RWPE2 (cell line): Measurements from ENCODE around the gene SMG7.

ENCODE experiments used
- ATAC-seq: fragments of 200-7000 bp; cut with Tn5 transposase; 3 replicates; pipeline ENCODE4 v1.9.1; 2021; ENCODE audit warnings: low read depth
- DNase-seq: peaks from one replicate; pipeline ENCODE4 v3.0.0-alpha.2; 2020; ENCODE audit warnings: low spot score
- H3K27ac ChIP-seq: fragments of 450-650 bp; 2 replicates; pipeline ENCODE4 v1.5.1; 2017; ENCODE audit warnings: mild to moderate bottlenecking; ENCODE audit not compliant: poor library complexity, severe bottlenecking
- H3K27me3 ChIP-seq: fragments of 250-450 bp; sonication (Bioruptor Pico); 2 replicates; pipeline ENCODE4 v1.5.1; 2021; ENCODE audit warnings: mild to moderate bottlenecking, moderate library complexity; ENCODE audit not compliant: insufficient read depth, poor library complexity, severe bottlenecking
- H3K36me3 ChIP-seq: fragments of 250-450 bp; sonication (Bioruptor Pico); 2 replicates; pipeline ENCODE4 v1.5.1; 2020; ENCODE audit warnings: low read depth, mild to moderate bottlenecking, moderate library complexity
- H3K4me1 ChIP-seq: fragments of 250-450 bp; sonication (Bioruptor Pico); 2 replicates; pipeline ENCODE4 v1.5.1; 2021; ENCODE audit warnings: mild to moderate bottlenecking, moderate library complexity; ENCODE audit not compliant: insufficient read depth, poor library complexity, severe bottlenecking
- H3K4me3 ChIP-seq: fragments of 250-450 bp; sonication (Bioruptor Pico); 2 replicates; pipeline ENCODE4 v1.5.1; 2021; ENCODE audit warnings: mild to moderate bottlenecking, moderate library complexity; ENCODE audit not compliant: severe bottlenecking
- H3K9me3 ChIP-seq: fragments of 250-450 bp; sonication (Bioruptor Pico); 2 replicates; pipeline ENCODE4 v1.5.1; 2021; ENCODE audit warnings: mild to moderate bottlenecking, moderate library complexity; ENCODE audit not compliant: severe bottlenecking
- TF ChIP-seq, protein P1 (sequence below): fragments of 450-650 bp; IDR thresholded peaks from one replicate; pipeline ENCODE4 v1.5.1; 2017; ENCODE audit warnings: mild to moderate bottlenecking, moderate library complexity; ENCODE audit not compliant: poor library complexity, severe bottlenecking

SMG7 gene

DNA sequence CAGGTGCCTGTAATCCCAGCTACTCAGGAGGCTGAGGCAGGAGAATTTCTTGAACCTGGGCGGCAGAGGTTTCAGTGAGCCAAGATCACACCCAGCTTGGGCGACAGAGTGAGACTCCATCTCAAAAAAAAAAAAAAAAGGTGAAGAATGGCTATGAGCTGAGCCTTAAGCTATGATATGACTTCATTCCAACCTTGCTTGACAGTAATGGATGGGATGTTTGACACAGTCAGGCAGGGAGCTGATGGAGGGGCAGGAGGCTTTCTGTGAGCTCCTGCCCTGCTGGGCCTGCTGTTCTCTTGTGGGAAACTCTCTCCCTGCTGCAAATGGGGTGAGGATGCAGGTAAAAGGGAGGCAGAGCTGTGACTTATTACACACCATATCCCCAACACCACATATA lies 90.4 kb downstream of the SMG7 start:
- H3K27ac ChIP-seq, result no peak overlapping the region
- H3K4me3 ChIP-seq, result no peak overlapping the region
- no peak for DNase-seq
- no peaks in the 10 kb centered on the region for H3K36me3 ChIP-seq
- H3K4me1 ChIP-seq, result peaks cover 5% of the 10 kb centered on the region
- no peaks in the 10 kb centered on the region for H3K9me3 ChIP-seq
- TF ChIP-seq, protein P1, sequence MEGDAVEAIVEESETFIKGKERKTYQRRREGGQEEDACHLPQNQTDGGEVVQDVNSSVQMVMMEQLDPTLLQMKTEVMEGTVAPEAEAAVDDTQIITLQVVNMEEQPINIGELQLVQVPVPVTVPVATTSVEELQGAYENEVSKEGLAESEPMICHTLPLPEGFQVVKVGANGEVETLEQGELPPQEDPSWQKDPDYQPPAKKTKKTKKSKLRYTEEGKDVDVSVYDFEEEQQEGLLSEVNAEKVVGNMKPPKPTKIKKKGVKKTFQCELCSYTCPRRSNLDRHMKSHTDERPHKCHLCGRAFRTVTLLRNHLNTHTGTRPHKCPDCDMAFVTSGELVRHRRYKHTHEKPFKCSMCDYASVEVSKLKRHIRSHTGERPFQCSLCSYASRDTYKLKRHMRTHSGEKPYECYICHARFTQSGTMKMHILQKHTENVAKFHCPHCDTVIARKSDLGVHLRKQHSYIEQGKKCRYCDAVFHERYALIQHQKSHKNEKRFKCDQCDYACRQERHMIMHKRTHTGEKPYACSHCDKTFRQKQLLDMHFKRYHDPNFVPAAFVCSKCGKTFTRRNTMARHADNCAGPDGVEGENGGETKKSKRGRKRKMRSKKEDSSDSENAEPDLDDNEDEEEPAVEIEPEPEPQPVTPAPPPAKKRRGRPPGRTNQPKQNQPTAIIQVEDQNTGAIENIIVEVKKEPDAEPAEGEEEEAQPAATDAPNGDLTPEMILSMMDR, result no peak
- no peaks in the 10 kb centered on the region for H3K27me3 ChIP-seq
- no peak for ATAC-seq

DNA sequence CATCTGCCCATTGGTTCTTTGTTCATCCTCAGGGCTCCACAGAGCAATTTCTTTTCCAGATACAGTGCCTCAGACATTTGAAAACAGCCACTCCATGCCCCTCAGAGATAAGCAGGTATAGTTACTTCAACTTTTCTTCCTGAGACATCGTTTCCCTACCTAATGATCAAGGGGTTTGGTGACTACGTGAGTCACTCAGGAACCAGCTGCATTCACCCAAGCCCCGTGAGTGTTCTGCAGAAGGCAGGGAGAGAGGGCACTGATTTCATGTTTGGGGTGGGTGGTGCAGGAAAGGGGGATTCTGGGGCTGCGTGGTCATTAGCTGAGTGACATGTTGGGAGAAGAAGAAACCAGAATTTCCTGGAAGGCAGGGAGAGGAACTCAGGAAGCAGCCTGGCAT lies 93.0 kb downstream of the SMG7 start:
- Histone ChIP-seq H3K9me3 (no peaks in the 10 kb centered on the region), H3K4me1 (peaks cover 23% of the 10 kb centered on the region), H3K36me3 (no peaks in the 10 kb centered on the region), H3K4me3 (no peak overlapping the region), H3K27ac (no peak overlapping the region), H3K27me3 (no peaks in the 10 kb centered on the region)
- ATAC-seq (no peak), DNase-seq (no peak)
- TF ChIP-seq, protein P1, result no peak

DNA sequence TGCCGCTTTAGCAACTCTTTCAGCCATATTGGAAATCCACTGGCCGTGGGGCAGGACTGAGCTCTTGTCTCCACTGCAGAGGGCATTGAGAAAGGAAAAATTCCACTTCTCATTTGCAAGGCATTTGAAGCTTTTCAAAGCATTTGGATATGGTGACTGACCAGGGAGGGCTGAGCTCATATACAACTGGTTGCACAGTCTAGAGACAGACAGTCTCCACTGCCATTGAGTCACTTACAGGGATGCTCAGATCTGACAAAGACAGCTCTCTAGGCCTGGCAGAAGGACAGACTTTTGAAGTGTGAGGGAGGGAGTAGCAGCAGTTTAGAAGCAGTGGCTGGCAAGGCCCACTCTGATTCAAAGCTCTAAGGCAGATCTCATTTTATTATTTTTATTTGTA lies 93.7 kb downstream of the SMG7 start:
- Histone ChIP-seq H3K27ac (no peak overlapping the region), H3K4me1 (peaks cover 23% of the 10 kb centered on the region), H3K9me3 (no peaks in the 10 kb centered on the region), H3K36me3 (no peaks in the 10 kb centered on the region), H3K4me3 (no peak overlapping the region), H3K27me3 (no peaks in the 10 kb centered on the region)
- TF ChIP-seq, protein P1, result no peak
- ATAC-seq (no peak), DNase-seq (no peak)

DNA sequence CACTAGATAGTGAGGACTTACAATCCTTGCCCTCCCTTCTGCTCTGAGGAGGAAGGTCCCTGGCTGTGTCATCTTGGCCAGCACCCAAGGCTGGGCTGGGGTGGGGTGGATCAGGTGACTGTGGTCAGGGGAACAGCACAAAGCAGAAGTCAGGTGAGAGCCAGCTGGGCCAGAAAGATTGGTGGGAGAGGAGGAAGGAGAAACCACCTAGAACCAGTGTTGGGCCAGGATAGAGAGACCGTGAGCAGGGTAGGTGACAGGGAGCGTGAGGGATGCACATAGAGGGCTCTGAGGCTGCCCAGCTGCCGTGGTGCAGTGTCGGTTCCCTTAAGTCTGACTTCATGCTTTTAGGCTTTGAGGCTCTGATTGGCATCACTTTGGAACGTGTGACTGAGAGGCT lies 95.3 kb downstream of the SMG7 start:
- peak overlapping the region; percentile 75 for H3K27ac ChIP-seq
- H3K9me3 ChIP-seq, result no peaks in the 10 kb centered on the region
- TF ChIP-seq, protein P1, result no peak
- no peak for DNase-seq
- peaks cover 23% of the 10 kb centered on the region for H3K4me1 ChIP-seq
- ATAC-seq, result peak; percentile 67
- no peaks in the 10 kb centered on the region for H3K27me3 ChIP-seq
- no peaks in the 10 kb centered on the region for H3K36me3 ChIP-seq
- H3K4me3 ChIP-seq, result no peak overlapping the region

DNA sequence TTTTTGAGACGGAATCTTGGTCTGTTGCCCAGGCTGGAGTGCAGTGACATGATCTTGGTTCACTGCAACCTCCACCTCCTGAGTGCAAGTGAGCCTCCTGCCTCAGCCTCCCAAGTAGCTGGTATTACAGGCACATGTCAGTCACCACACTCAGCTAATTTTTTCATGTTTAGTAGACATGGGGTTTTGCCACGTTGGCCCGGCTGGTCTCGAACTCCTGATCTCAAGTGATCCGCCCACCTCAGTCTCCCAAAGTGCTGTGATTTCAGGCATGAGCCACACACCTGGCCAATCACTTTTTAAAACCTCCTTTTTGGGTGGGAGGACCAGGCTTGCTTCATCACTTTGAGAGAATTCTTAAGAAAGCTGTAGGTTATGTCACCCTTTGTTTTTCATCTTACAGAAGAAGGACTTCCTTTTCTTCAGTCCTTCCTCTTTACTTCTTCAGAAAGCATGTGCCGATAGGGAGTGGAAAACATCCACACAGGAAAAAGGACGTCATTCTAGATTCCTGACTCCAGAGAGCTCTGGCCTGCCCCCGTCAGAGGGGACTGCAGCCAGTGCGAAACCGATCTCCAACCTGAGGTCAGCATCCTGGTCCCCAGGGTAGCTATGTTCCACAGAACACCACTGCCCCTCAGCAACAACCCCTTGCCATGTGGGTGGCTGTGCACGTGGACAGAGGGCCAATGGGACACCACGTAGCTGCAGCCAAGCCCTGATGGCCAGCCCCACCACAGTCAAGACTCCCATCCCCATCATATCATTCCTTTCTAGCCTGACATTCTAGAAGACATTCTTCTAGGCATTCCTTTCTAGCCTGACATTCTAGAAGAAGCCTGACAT lies 96.1 kb downstream of the SMG7 start:
- no peak; the same call in 2 of the 3 replicates for ATAC-seq
- no peaks in the 10 kb centered on the region for H3K36me3 ChIP-seq
- DNase-seq, result no peak
- H3K27me3 ChIP-seq, result no peaks in the 10 kb centered on the region
- H3K27ac ChIP-seq, result peak overlapping the region; percentile 75
- no peak overlapping the region for H3K4me3 ChIP-seq
- peaks cover 23% of the 10 kb centered on the region for H3K4me1 ChIP-seq
- TF ChIP-seq, protein P1, result no peak
- no peaks in the 10 kb centered on the region for H3K9me3 ChIP-seq
